OCI-LY3 (cell line): ENCODE results near the gene FLT1.

Experiments
- H2AFZ ChIP-seq: fragments of 200-600, 300-600 bp; shearing (Covaris generic); 2 replicates; pipeline ENCODE4 v1.6.0; 2014; ENCODE audit warnings: antibody characterized with exemption, low read depth, low read length
- H3K27ac ChIP-seq: fragments of 200-600, 300-600 bp; sonication (generic); 2 replicates; pipeline ENCODE4 v1.5.1; 2014; ENCODE audit warnings: mild to moderate bottlenecking, low read length, moderate library complexity, mixed read lengths
- H3K27me3 ChIP-seq: fragments of 200-600, 300-600 bp; sonication (generic); 2 replicates; pipeline ENCODE4 v1.6.1; 2014; ENCODE audit warnings: low read depth, low read length, mixed read lengths
- H3K36me3 ChIP-seq: fragments of 200-600, 300-600 bp; sonication (generic); replicated peaks from 2 replicates; pipeline ENCODE3; 2014; ENCODE audit warnings: low read depth, low read length, mixed read lengths
- H3K4me1 ChIP-seq: fragments of 300-600, 200-600 bp; sonication (generic); 2 replicates; pipeline ENCODE4 v1.6.1; 2014; ENCODE audit warnings: low read length, mixed read lengths
- H3K4me2 ChIP-seq: fragments of 200-600, 300-600 bp; sonication (generic); 2 replicates; pipeline ENCODE4 v1.6.1; 2014; ENCODE audit warnings: low read length, mixed read lengths
- H3K4me3 ChIP-seq: fragments of 300-600, 200-600 bp; sonication (generic); 2 replicates; pipeline ENCODE4 v1.5.1; 2014; ENCODE audit warnings: antibody characterized with exemption, mild to moderate bottlenecking, low read length, moderate library complexity
- H3K79me2 ChIP-seq: fragments of 300-600, 200-600 bp; shearing (Covaris generic); 2 replicates; pipeline ENCODE4 v1.6.1; 2014; ENCODE audit warnings: mild to moderate bottlenecking, low read length, mixed read lengths
- H3K9ac ChIP-seq: fragments of 300-600, 200-600 bp; shearing (Covaris generic); 2 replicates; pipeline ENCODE4 v1.6.0; 2014; ENCODE audit warnings: mild to moderate bottlenecking, low read length, moderate library complexity
- H3K9me3 ChIP-seq: fragments of 200-600, 300-600 bp; shearing (Covaris generic); 2 replicates; pipeline ENCODE4 v1.6.1; 2014; ENCODE audit warnings: low read length, mixed read lengths; ENCODE audit not compliant: insufficient read depth
- H4K20me1 ChIP-seq: fragments of 200-600, 300-600 bp; sonication (generic); 2 replicates; pipeline ENCODE4 v1.6.1; 2016; ENCODE audit warnings: low read length, mixed read lengths; ENCODE audit not compliant: insufficient read depth
- EZH2phosphoT487 ChIP-seq: fragments of 200-600 bp; shearing (Covaris generic); IDR thresholded peaks from 2 replicates; pipeline ENCODE4 v1.6.1; 2018; ENCODE audit warnings: antibody characterized with exemption, mixed run types, low read depth
- TF ChIP-seq, protein P1 (sequence below): fragments of 200-600, 300-600 bp; sonication (generic); IDR thresholded peaks from 2 replicates; pipeline ENCODE4 v1.5.1; 2014; ENCODE audit warnings: antibody characterized with exemption, low read length, low read depth

The FLT1 gene

DNA sequence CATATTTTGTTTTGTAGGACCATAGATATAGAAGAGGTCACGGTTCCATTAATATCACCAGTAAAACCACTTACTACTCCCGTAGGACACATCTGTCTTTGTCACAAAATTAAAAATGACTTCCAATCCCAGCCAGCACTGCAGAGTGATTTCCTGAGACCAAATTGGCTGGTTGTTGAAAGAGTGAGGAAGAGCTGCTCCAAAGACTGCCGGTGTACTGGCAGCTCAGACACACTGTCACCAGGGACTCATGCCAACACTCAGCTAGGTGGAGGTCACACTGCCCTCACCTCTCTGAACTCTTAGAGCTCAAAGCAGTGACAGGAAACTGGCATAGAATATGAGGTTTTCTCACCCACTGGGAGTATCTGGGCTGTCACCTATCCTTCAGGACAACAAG lies 52.1 kb downstream of the FLT1 start:
- H3K4me2 ChIP-seq: no peak overlapping the region
- TF ChIP-seq, protein P1, sequence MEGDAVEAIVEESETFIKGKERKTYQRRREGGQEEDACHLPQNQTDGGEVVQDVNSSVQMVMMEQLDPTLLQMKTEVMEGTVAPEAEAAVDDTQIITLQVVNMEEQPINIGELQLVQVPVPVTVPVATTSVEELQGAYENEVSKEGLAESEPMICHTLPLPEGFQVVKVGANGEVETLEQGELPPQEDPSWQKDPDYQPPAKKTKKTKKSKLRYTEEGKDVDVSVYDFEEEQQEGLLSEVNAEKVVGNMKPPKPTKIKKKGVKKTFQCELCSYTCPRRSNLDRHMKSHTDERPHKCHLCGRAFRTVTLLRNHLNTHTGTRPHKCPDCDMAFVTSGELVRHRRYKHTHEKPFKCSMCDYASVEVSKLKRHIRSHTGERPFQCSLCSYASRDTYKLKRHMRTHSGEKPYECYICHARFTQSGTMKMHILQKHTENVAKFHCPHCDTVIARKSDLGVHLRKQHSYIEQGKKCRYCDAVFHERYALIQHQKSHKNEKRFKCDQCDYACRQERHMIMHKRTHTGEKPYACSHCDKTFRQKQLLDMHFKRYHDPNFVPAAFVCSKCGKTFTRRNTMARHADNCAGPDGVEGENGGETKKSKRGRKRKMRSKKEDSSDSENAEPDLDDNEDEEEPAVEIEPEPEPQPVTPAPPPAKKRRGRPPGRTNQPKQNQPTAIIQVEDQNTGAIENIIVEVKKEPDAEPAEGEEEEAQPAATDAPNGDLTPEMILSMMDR: no peak
- TF ChIP-seq EZH2phosphoT487: no peak
- no peak overlapping the region for H3K4me3 ChIP-seq
- H3K36me3 ChIP-seq: peaks cover 3% of the 10 kb centered on the region
- H2AFZ ChIP-seq: no peak overlapping the region
- peaks cover 5% of the 10 kb centered on the region; the same call in 1 of the 2 replicates for H3K9me3 ChIP-seq
- H3K4me1 ChIP-seq: peaks cover 11% of the 10 kb centered on the region
- no peak overlapping the region for H3K27ac ChIP-seq
- no peaks in the 10 kb centered on the region for H3K79me2 ChIP-seq
- no peaks in the 10 kb centered on the region for H3K27me3 ChIP-seq
- H4K20me1 ChIP-seq: no peaks in the 10 kb centered on the region
- no peak overlapping the region for H3K9ac ChIP-seq

DNA sequence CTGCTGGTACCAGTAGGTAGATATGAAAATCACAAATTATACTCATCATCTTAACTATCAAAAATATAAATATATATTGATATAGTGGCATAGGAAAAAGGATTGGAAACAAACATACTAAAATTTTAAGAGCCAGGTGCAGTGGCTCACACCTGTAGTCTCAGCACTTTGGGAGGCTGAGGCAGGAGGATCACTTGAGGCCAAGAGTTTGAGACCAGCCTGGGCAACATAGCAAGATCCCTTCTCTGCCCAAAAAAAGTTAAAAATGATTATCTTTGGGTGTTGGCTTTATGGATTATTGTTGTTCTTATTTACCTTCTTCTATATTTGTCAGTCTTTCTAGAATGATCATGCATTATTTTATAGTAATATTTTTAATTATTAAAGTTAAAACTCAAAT lies 53.4 kb downstream of the FLT1 start:
- peaks cover 11% of the 10 kb centered on the region for H3K4me1 ChIP-seq
- H3K4me3 ChIP-seq: no peak overlapping the region
- H4K20me1 ChIP-seq: no peaks in the 10 kb centered on the region
- peaks cover 3% of the 10 kb centered on the region for H3K36me3 ChIP-seq
- H3K79me2 ChIP-seq: no peaks in the 10 kb centered on the region
- H3K27ac ChIP-seq: no peak overlapping the region
- no peaks in the 10 kb centered on the region for H3K27me3 ChIP-seq
- no peak overlapping the region for H2AFZ ChIP-seq
- no peak overlapping the region for H3K9ac ChIP-seq
- H3K9me3 ChIP-seq: peaks cover 5% of the 10 kb centered on the region; the same call in 1 of the 2 replicates
- TF ChIP-seq, protein P1: no peak
- TF ChIP-seq EZH2phosphoT487: no peak
- H3K4me2 ChIP-seq: no peak overlapping the region

DNA sequence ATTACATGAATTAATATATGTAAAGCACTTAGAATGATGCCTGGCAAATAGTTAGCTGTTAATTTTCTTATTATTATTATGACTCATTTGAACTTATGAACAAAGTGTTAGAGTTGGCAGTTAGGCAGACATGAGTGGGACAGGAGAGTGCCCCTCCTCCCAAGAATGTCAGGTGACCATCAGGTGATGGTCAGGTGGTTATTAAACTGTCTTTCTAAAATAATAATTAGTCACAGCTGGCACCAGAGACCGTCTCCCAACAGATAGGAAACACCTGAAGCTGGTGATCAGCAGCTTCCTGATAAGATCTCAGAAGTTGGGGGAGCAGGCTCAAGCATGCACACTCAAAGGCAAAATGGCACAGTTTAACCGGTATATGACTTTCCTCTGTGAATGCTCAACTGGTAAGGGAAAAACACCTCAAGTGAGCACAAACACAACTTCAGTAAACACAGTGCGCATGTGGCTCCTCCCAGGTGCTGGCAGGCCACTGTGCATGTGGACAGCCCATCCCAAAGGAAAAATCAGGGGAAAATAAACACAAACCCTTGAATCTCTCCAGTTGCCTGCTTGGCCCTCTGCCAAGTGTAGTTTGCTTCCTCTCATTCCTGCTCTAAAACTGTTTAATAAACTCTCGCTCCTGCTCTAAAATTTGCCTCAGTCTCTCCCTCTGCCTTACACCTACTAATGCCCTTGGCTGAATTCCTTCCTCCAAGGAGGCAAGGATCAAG lies 54.0 kb downstream of the FLT1 start:
- peaks cover 3% of the 10 kb centered on the region for H3K36me3 ChIP-seq
- no peak overlapping the region for H3K9ac ChIP-seq
- no peak for TF ChIP-seq EZH2phosphoT487
- TF ChIP-seq, protein P1: no peak
- no peak overlapping the region for H3K27ac ChIP-seq
- H3K79me2 ChIP-seq: no peaks in the 10 kb centered on the region
- H3K4me2 ChIP-seq: no peak overlapping the region
- H4K20me1 ChIP-seq: no peaks in the 10 kb centered on the region
- H2AFZ ChIP-seq: no peak overlapping the region
- peaks cover 2% of the 10 kb centered on the region; the same call in 1 of the 2 replicates for H3K9me3 ChIP-seq
- H3K4me1 ChIP-seq: peaks cover 11% of the 10 kb centered on the region
- H3K27me3 ChIP-seq: 0 out of 2 replicates have a peak, but pooled peaks cover 1% of the 10 kb centered on the region
- H3K4me3 ChIP-seq: no peak overlapping the region

DNA sequence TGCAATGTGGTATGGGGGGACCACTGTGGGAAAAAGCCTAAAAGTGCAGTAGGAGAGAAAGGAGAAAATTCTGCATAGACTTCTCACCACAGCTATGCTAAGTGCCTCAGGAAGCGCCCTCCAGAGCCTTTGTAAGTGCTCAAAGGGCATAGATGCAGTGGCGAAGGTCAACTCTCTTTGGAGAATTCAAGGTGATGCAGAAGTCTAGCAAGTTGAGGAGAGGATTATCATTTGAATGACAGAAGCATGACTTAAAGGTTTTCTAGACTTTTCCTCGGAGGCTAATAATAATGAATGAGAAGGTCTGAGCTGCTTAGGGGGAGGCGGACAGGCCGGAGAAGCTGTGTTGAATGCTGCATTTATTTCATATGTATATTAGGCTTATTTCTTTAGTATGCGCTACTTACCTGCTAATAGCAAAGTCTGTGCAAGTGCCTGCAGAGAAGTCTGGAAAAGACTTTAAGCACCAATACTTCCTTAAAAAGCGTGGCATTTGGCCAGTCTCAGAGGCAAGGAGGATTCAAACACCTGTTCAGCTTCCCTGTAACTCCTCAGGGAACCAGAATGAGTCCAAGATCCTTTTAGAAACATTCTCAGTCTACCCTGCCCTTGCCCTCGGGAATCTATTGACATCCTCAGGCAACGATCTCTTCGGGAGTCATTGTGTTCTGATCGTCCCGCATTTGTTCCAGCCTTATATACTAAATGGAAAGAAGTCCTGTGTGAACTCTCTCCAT lies 56.2 kb downstream of the FLT1 start:
- H3K4me2 ChIP-seq: no peak overlapping the region
- no peaks in the 10 kb centered on the region for H3K79me2 ChIP-seq
- H3K27me3 ChIP-seq: peaks cover 12% of the 10 kb centered on the region; the same call in 1 of the 2 replicates
- no peak overlapping the region for H3K4me3 ChIP-seq
- no peak overlapping the region for H3K9ac ChIP-seq
- H3K36me3 ChIP-seq: no peaks in the 10 kb centered on the region
- H2AFZ ChIP-seq: no peak overlapping the region
- no peak overlapping the region for H3K27ac ChIP-seq
- no peaks in the 10 kb centered on the region for H4K20me1 ChIP-seq
- H3K4me1 ChIP-seq: peaks cover 15% of the 10 kb centered on the region
- no peaks in the 10 kb centered on the region for H3K9me3 ChIP-seq
- TF ChIP-seq, protein P1: no peak
- no peak for TF ChIP-seq EZH2phosphoT487
